Vagina (tissue), 2 donors: ENCODE results near the gene ZCCHC3.

ENCODE experiments used
- POLR2A ChIP-seq, 2 donors: fragments of 450-650 bp; IDR thresholded peaks; one replicate each; pipeline ENCODE4 v1.6.1; 2017; ENCODE audit warnings: antibody characterized with exemption in 2 of 2, mild to moderate bottlenecking in 2 of 2, moderate library complexity in 2 of 2
- POLR2AphosphoS5 ChIP-seq, 2 donors: sonication (generic); formaldehyde crosslinking; IDR thresholded peaks; one replicate each; pipeline ENCODE4 v1.9.0; 2017; ENCODE audit warnings: antibody characterized with exemption in 2 of 2, mild to moderate bottlenecking in 2 of 2, low read depth in 1 of 2; ENCODE audit not compliant: insufficient read depth in 1 of 2
- TF ChIP-seq, protein P1 (sequence below), 3 experiments: fragments of 450-650 bp in 2 of 3; fragments of 200-600 bp in 1 of 3; sonication (generic) in 1 of 3; IDR thresholded peaks; one replicate each; pipeline ENCODE4 v1.5.1; 2017 to 2019; ENCODE audit warnings: antibody characterized with exemption in 3 of 3, mild to moderate bottlenecking in 2 of 3, moderate library complexity in 2 of 3

- TF ChIP-seq, protein P1, sequence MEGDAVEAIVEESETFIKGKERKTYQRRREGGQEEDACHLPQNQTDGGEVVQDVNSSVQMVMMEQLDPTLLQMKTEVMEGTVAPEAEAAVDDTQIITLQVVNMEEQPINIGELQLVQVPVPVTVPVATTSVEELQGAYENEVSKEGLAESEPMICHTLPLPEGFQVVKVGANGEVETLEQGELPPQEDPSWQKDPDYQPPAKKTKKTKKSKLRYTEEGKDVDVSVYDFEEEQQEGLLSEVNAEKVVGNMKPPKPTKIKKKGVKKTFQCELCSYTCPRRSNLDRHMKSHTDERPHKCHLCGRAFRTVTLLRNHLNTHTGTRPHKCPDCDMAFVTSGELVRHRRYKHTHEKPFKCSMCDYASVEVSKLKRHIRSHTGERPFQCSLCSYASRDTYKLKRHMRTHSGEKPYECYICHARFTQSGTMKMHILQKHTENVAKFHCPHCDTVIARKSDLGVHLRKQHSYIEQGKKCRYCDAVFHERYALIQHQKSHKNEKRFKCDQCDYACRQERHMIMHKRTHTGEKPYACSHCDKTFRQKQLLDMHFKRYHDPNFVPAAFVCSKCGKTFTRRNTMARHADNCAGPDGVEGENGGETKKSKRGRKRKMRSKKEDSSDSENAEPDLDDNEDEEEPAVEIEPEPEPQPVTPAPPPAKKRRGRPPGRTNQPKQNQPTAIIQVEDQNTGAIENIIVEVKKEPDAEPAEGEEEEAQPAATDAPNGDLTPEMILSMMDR (IDR thresholded peaks at IDR 0.05) = no peak
- no peak for TF ChIP-seq POLR2A (IDR thresholded peaks at IDR 0.05)
- no peak for TF ChIP-seq POLR2AphosphoS5 (IDR thresholded peaks at IDR 0.05; ENCODE audit: insufficient read depth in 1 of 2, low read depth in 1 of 2)
These were observed 28.7 kb downstream of the ZCCHC3 start for GRCh38 chr20:325889-326644.
